ENCODE data around the gene CRISPLD2.

- TF ChIP-seq CTCF (IDR thresholded peaks at IDR 0.05; ENCODE audit: poor library complexity, severe bottlenecking) (no peak), POLR2AphosphoS5 (IDR thresholded peaks at IDR 0.05) (no peak), EP300 (conservative IDR thresholded peaks at IDR 0.05; ENCODE audit: poor library complexity, severe bottlenecking) (no peak), MXI1 (conservative IDR thresholded peaks at IDR 0.05; ENCODE audit: poor library complexity, severe bottlenecking) (no peak), SMC3 (conservative IDR thresholded peaks at IDR 0.05; ENCODE audit: poor library complexity) (no peak), TAF1 (IDR thresholded peaks at IDR 0.05; ENCODE audit: low read depth) (no peak), RAD21 (conservative IDR thresholded peaks at IDR 0.05) (no peak), EZH2 (IDR thresholded peaks at IDR 0.05; ENCODE audit: borderline replicate concordance, insufficient read depth, low read length, poor library complexity, severe bottlenecking) (no peak), REST (IDR thresholded peaks at IDR 0.05; ENCODE audit: borderline replicate concordance) (no peak)
These were observed 8.5 kb downstream of the CRISPLD2 start for GRCh38 chr16:84828322-84828721.
